ENCODE results near the gene BIRC2. TPM values are rescaled to one million over a fixed set of nuclear protein-coding genes. Genes with fewer than 3 reads are reported as not detected.

BIRC2 gene
- total RNA-seq, 1 experiment from 2014 or later, result 32.6 TPM

DNA sequence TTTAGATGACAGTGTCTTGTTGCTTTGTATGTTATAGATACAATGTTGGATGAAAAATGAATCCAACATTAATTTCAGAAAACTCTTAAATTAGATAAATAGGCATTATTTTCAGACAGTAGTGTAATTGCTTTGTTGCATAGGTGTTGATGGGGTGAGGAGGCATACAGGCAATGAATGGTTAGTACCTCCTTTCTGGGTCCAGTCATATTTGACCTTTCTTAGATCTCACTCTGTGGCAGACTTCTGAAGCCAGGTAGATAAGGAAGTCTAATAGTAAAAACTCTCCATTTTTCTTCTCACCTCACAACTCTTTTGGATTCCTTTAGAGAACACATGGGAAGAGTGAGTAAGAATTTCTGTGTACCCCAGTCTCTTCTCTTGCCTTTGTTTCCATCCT lies 31.8 kb downstream of the BIRC2 start:
- Histone ChIP-seq H3K9me3 (ENCODE audit: control insufficient read depth in 1 of 2, insufficient read depth in 1 of 2, low read depth in 1 of 2, low read length in 2 of 2) (no peaks in the 10 kb centered on the region), H3K79me2 (ENCODE audit: insufficient read depth, low read length) (peaks cover 18% of the 10 kb centered on the region), H3K4me1 (ENCODE audit: control insufficient read depth in 1 of 2, insufficient read depth in 2 of 2, low read length in 2 of 2) (no peaks in the 10 kb centered on the region), H2AFZ (ENCODE audit: low read depth, low read length, poor library complexity, severe bottlenecking) (no peak overlapping the region), H3K27me3 (ENCODE audit: insufficient read depth, low read length) (no peaks in the 10 kb centered on the region), H3K27ac (ENCODE audit: low read depth, low read length) (no peak overlapping the region), H3K9ac (ENCODE audit: low read length) (no peak overlapping the region), H3K4me3 (replicated peaks in 1 of 2; ENCODE audit: low read depth in 1 of 2, low read length in 2 of 2) (no peak overlapping the region), H3K9me2 (ENCODE audit: insufficient read depth) (no peaks in the 10 kb centered on the region), H3K4me2 (ENCODE audit: low read length) (no peak overlapping the region), H4K20me1 (ENCODE audit: insufficient read depth) (no peaks in the 10 kb centered on the region), H3K36me3 (ENCODE audit: control insufficient read depth in 1 of 2, insufficient read depth in 2 of 2, low read length in 2 of 2) (peaks cover 17 to 22% of the 10 kb centered on the region in 2 experiments)
- BruUV-seq (replicated peaks), result no TSS peak
- RAD21 ChIA-PET (ENCODE audit: low non-redundant PET in 1 of 2, low total read pairs in 2 of 2, uncharacterized antibody in 2 of 2, unreplicated experiment in 2 of 2), result no interaction called here
- POLR2A ChIA-PET, result no interaction called here
- ATAC-seq, result no peak
- CTCF ChIA-PET, result no interaction called here
- no peak for DNase-seq (ENCODE audit: low read depth, low spot score)
- TF ChIP-seq YY1 (IDR thresholded peaks at IDR 0.05; ENCODE audit: extremely low read depth, insufficient replicate concordance, low read depth, low read length), result no peak
- TF ChIP-seq EZH2phosphoT487 (IDR thresholded peaks at IDR 0.05; ENCODE audit: borderline replicate concordance), result no peak
- no peak for TF ChIP-seq POLR2A (IDR thresholded peaks at IDR 0.05; ENCODE audit: borderline replicate concordance, extremely low read depth, insufficient read depth, insufficient read length)
- no peak for TF ChIP-seq POLR2AphosphoS5 (IDR thresholded peaks at IDR 0.05; ENCODE audit: low read depth, low read length)
- TF ChIP-seq, protein P1, sequence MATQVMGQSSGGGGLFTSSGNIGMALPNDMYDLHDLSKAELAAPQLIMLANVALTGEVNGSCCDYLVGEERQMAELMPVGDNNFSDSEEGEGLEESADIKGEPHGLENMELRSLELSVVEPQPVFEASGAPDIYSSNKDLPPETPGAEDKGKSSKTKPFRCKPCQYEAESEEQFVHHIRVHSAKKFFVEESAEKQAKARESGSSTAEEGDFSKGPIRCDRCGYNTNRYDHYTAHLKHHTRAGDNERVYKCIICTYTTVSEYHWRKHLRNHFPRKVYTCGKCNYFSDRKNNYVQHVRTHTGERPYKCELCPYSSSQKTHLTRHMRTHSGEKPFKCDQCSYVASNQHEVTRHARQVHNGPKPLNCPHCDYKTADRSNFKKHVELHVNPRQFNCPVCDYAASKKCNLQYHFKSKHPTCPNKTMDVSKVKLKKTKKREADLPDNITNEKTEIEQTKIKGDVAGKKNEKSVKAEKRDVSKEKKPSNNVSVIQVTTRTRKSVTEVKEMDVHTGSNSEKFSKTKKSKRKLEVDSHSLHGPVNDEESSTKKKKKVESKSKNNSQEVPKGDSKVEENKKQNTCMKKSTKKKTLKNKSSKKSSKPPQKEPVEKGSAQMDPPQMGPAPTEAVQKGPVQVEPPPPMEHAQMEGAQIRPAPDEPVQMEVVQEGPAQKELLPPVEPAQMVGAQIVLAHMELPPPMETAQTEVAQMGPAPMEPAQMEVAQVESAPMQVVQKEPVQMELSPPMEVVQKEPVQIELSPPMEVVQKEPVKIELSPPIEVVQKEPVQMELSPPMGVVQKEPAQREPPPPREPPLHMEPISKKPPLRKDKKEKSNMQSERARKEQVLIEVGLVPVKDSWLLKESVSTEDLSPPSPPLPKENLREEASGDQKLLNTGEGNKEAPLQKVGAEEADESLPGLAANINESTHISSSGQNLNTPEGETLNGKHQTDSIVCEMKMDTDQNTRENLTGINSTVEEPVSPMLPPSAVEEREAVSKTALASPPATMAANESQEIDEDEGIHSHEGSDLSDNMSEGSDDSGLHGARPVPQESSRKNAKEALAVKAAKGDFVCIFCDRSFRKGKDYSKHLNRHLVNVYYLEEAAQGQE (IDR thresholded peaks at IDR 0.05; ENCODE audit: low read depth), result no peak
- TF ChIP-seq SIN3A (IDR thresholded peaks at IDR 0.05; ENCODE audit: low read depth), result no peak
- TF ChIP-seq ELF1 (IDR thresholded peaks at IDR 0.05; ENCODE audit: borderline replicate concordance, low read depth), result no peak
- TF ChIP-seq SP1 (IDR thresholded peaks at IDR 0.05; ENCODE audit: low read depth), result no peak
- no peak for TF ChIP-seq JUND (IDR thresholded peaks at IDR 0.05)
- TF ChIP-seq, protein P2, sequence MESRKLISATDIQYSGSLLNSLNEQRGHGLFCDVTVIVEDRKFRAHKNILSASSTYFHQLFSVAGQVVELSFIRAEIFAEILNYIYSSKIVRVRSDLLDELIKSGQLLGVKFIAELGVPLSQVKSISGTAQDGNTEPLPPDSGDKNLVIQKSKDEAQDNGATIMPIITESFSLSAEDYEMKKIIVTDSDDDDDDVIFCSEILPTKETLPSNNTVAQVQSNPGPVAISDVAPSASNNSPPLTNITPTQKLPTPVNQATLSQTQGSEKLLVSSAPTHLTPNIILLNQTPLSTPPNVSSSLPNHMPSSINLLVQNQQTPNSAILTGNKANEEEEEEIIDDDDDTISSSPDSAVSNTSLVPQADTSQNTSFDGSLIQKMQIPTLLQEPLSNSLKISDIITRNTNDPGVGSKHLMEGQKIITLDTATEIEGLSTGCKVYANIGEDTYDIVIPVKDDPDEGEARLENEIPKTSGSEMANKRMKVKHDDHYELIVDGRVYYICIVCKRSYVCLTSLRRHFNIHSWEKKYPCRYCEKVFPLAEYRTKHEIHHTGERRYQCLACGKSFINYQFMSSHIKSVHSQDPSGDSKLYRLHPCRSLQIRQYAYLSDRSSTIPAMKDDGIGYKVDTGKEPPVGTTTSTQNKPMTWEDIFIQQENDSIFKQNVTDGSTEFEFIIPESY (IDR thresholded peaks at IDR 0.05; ENCODE audit: extremely low read depth, insufficient replicate concordance, low read length), result no peak
- TF ChIP-seq, protein P3, sequence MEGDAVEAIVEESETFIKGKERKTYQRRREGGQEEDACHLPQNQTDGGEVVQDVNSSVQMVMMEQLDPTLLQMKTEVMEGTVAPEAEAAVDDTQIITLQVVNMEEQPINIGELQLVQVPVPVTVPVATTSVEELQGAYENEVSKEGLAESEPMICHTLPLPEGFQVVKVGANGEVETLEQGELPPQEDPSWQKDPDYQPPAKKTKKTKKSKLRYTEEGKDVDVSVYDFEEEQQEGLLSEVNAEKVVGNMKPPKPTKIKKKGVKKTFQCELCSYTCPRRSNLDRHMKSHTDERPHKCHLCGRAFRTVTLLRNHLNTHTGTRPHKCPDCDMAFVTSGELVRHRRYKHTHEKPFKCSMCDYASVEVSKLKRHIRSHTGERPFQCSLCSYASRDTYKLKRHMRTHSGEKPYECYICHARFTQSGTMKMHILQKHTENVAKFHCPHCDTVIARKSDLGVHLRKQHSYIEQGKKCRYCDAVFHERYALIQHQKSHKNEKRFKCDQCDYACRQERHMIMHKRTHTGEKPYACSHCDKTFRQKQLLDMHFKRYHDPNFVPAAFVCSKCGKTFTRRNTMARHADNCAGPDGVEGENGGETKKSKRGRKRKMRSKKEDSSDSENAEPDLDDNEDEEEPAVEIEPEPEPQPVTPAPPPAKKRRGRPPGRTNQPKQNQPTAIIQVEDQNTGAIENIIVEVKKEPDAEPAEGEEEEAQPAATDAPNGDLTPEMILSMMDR (IDR thresholded peaks at IDR 0.05 in 2 of 3, conservative IDR thresholded peaks at IDR 0.05 in 1 of 3; ENCODE audit: borderline replicate concordance in 1 of 3, insufficient read depth in 1 of 3, low read depth in 2 of 3, low read length in 2 of 3), result no peak
- no peak for TF ChIP-seq TCF7L2 (IDR thresholded peaks at IDR 0.05; ENCODE audit: borderline replicate concordance, extremely low read depth, insufficient read depth, insufficient read length)
- no peak for TF ChIP-seq EGR1 (IDR thresholded peaks at IDR 0.05; ENCODE audit: low read depth)
- no peak for TF ChIP-seq FOSL1 (IDR thresholded peaks at IDR 0.05; ENCODE audit: low read depth)
- no peak for TF ChIP-seq SRF (IDR thresholded peaks at IDR 0.05; ENCODE audit: low read depth)
- TF ChIP-seq EZH2 (IDR thresholded peaks at IDR 0.05), result no peak
- TF ChIP-seq, protein P4, sequence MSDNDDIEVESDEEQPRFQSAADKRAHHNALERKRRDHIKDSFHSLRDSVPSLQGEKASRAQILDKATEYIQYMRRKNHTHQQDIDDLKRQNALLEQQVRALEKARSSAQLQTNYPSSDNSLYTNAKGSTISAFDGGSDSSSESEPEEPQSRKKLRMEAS (IDR thresholded peaks at IDR 0.05), result no peak
- no peak for TF ChIP-seq RAD21 (IDR thresholded peaks at IDR 0.05; ENCODE audit: low read depth)
- intact Hi-C loops (cut with micrococcal nuclease), result no loop called here

All from HCT116 (cell line).